Nephron progenitor cell (in vitro differentiated cells): ENCODE measurements around the gene CNTN5.

Experiments
- DNase-seq: peaks from one replicate; pipeline ENCODE4 v3.0.0; 2021
- H3K27ac Mint-ChIP-seq: 2 replicates; pipeline ENCODE4 v1.8.0; 2021; ENCODE audit warnings: mild to moderate bottlenecking, moderate library complexity, mixed read lengths
- H3K27me3 Mint-ChIP-seq: 2 replicates; pipeline ENCODE4 v1.8.0; 2021; ENCODE audit warnings: mild to moderate bottlenecking, low read depth, mixed read lengths; ENCODE audit not compliant: poor library complexity
- H3K36me3 Mint-ChIP-seq: 2 replicates; pipeline ENCODE4 v1.8.0; 2021; ENCODE audit warnings: low read depth, mixed read lengths
- H3K4me1 Mint-ChIP-seq: 2 replicates; pipeline ENCODE4 v1.8.0; 2021; ENCODE audit warnings: mixed read lengths
- H3K4me3 Mint-ChIP-seq: 2 replicates; pipeline ENCODE4 v1.8.0; 2021; ENCODE audit warnings: mild to moderate bottlenecking, moderate library complexity, mixed read lengths
- H3K9me3 Mint-ChIP-seq: 2 replicates; pipeline ENCODE4 v1.8.0; 2021; ENCODE audit warnings: mild to moderate bottlenecking, moderate library complexity, mixed read lengths
- CTCF ChIP-seq: fragments of 200-600 bp; sonication (generic); IDR thresholded peaks from 2 replicates; pipeline ENCODE4 v1.5.0; 2021; ENCODE audit warnings: antibody characterized with exemption

CNTN5 gene

GRCh38 chr11:99501655-99502054 lies 480.9 kb downstream of the CNTN5 start:
- Mint-ChIP-seq H3K9me3 (no peaks in the 10 kb centered on the region), H3K4me1 (no peaks in the 10 kb centered on the region), H3K27me3 (no peaks in the 10 kb centered on the region), H3K27ac (no peak overlapping the region), H3K36me3 (no peaks in the 10 kb centered on the region), H3K4me3 (no peak overlapping the region)
- DNase-seq: no peak
- TF ChIP-seq CTCF: no peak

DNA sequence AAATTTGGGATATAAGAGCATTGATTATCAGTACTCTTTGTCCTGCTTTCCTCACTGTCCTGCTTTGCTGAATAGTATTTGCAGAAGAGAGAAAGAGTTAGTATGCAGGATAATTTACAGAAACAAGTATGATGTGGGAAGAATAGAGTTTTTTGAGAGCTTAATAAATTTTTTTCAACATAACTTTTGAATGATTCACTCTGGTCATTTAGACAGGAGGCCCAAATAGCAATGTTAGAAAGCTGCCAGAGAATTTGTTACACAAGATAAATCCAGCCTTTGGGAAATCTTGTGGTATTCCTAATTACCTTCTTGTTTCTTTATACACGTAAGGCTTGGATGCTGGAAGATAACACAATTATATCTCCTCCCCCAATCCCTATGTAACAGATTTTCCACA lies 484.6 kb downstream of the CNTN5 start:
- no peak overlapping the region for H3K4me3 Mint-ChIP-seq

DNA sequence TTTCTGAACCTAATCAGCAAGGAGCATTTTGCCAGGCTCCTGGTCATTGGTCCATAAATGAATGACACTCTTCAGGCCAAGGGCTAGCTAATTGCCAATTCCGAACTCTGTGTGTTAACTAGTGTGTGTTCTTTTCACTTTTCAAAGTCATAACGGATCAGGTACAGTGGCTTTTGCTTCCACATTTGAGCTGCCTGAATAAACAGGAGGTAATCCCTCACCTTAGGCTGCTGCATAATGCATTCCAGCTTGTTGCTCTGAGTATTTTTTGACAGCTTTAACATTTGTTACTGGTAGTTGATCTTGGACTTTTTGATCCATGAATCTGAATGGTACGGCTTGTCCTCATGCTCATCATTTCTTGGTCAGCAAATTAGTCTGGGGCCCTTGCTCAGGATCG lies 485.1 kb downstream of the CNTN5 start:
- Mint-ChIP-seq H3K36me3 (no peaks in the 10 kb centered on the region), H3K27me3 (no peaks in the 10 kb centered on the region), H3K4me1 (no peaks in the 10 kb centered on the region), H3K27ac (no peak overlapping the region), H3K4me3 (no peak overlapping the region), H3K9me3 (no peaks in the 10 kb centered on the region)
- no peak for DNase-seq
- TF ChIP-seq CTCF: no peak

More for the DNA sequence above, 484.6 kb downstream of the CNTN5 start:
- DNase-seq: no peak
- Mint-ChIP-seq H3K27ac (no peak overlapping the region), H3K27me3 (no peaks in the 10 kb centered on the region), H3K4me1 (no peaks in the 10 kb centered on the region), H3K36me3 (no peaks in the 10 kb centered on the region), H3K9me3 (no peaks in the 10 kb centered on the region)
- no peak for TF ChIP-seq CTCF

- Mint-ChIP-seq H3K27ac (no peak overlapping the region), H3K4me1 (no peaks in the 10 kb centered on the region), H3K9me3 (no peaks in the 10 kb centered on the region), H3K4me3 (no peak overlapping the region), H3K27me3 (no peaks in the 10 kb centered on the region), H3K36me3 (no peaks in the 10 kb centered on the region)
- DNase-seq: no peak
- TF ChIP-seq CTCF: no peak
These were observed 489.1 kb downstream of the CNTN5 start for GRCh38 chr11:99509863-99510262.

- no peak for TF ChIP-seq CTCF
- Mint-ChIP-seq H3K27me3 (no peaks in the 10 kb centered on the region), H3K4me3 (no peak overlapping the region), H3K9me3 (no peaks in the 10 kb centered on the region), H3K36me3 (no peaks in the 10 kb centered on the region), H3K27ac (no peak overlapping the region), H3K4me1 (no peaks in the 10 kb centered on the region)
- DNase-seq: no peak
These were observed 492.6 kb downstream of the CNTN5 start for GRCh38 chr11:99513368-99513767.

- Mint-ChIP-seq H3K4me1 (no peaks in the 10 kb centered on the region), H3K27ac (no peak overlapping the region), H3K9me3 (no peaks in the 10 kb centered on the region), H3K27me3 (no peaks in the 10 kb centered on the region), H3K4me3 (no peak overlapping the region), H3K36me3 (no peaks in the 10 kb centered on the region)
- no peak for DNase-seq
- no peak for TF ChIP-seq CTCF
These were observed 498.3 kb downstream of the CNTN5 start for GRCh38 chr11:99519095-99519494.
